Lung microvascular endothelial cell (primary cell): ENCODE results near the gene LRRC4C. TPM values are rescaled to one million over a fixed set of nuclear protein-coding genes. Genes with fewer than 3 reads are reported as not detected.
"Not testable (repeated sequence)": the region's sequence is repeated elsewhere in the genome, so short reads cannot be mapped to it uniquely, and the experiment has no call there.

Experiments used
- DNase-seq, 2 donors: peaks; one replicate each; pipeline versions ENCODE4 v3.0.0 to v3.0.0-alpha.2; 2010; ENCODE audit warnings: low read depth in 2 of 2
- total RNA-seq: library from RNA; depleted of rRNA; stranded (reverse); fragments of >200 nt; gene quantifications from 2 replicates; pipeline ENCODE4 v1.2.1, GENCODE V29; 2014

LRRC4C gene
- total RNA-seq, 1 donor from 2014 or later = not detected

- DNase-seq = no peak
Observed at GRCh38 chr11:40252236-40252635, 1207.2 kb downstream of the LRRC4C start.

DNA sequence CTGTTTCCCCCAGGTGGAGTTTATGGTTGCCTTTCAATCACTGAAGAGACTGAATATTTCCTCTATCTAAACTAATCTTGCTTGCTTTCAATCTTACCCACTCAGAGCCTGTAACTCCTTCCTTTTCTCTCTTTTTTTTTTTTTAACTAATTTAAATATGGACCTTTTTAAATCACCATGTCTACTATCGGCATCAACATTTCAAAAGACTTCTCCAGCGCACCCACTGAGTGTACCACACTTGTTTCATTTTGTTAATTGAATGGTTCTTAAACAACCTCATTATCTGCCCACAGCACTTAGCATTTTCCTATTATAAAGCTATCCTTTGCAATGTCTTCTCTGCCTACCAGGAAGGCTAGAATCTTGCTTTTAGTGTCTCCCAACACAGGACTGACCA lies 1212.5 kb downstream of the LRRC4C start:
- no peak for DNase-seq

GRCh38 chr11:40241524-40242051 lies 1217.9 kb downstream of the LRRC4C start:
- DNase-seq = no peak

DNA sequence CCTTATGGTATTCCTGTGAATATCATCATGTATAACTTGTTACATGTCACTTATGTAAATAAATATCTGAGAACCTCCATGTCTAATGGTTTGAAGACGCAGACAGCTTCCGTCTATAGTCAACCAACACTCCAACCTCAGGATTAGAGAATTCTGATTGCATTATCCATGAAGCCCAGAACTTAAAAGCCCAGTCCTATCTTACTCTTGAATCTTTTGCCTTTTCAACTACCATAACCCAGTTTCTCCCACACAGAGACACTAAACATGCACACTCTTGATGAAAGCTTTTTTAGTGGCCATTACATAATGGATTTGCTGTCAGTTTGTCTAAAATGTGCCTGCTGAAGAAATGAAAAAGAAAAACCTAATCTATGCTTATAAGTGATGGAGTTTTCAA lies 1219.2 kb downstream of the LRRC4C start:
- no peak for DNase-seq

DNA sequence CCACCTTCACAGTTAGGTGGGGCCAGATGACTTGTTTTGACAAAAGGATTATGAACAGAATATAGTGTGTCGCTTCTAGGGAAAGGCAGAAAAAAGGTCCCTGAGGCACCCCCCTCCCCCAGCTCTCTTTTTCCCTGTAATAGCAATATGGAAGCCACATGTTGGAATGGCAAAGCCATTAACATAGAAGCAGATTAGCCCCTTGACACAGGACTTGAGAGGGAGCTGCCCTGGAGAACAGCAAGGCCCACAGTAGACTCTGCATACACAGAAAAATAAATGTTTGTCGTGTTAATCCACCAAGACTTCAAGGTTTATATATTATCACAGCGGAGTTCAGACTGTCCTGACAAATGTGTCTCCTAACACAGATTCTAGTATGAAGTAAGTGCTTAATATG lies 1222.9 kb downstream of the LRRC4C start:
- no peak for DNase-seq

DNA sequence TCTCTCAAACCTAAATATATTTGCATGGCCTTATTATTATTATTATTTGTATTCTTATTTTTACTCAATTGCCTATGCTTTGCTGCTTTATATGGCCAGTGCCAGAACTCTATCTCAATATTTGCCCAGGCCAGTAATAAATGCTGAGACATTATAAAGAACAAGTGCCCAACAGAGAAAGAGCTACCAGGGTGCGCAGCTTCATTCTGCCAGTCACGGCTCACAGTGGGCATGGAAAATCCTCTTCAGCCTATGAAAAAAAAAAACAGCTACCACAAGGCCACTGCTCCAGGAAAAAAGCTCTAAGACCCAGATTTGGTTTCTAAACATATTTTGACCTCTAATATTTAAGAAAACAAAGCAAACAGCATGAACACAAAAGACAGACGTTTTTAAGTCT lies 1223.6 kb downstream of the LRRC4C start:
- no peak for DNase-seq

DNA sequence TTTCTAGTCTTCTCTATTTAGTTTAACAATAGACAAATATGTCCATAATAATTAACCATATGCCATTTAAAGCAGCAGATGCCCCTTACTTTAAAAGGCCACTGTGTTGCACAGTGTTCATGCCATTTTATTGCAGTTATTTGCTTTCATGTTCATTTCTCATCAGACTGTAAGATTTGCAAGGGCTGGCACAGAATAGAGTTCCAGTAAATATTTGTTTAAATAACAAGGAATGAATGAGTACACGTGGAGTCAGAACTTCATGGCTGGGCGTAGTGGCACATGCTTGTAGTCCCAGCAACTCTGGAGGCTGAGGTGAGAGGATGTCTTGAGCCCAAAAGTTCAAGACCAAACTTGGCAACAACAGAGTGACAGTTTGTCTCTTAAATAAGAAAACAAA lies 1228.6 kb downstream of the LRRC4C start:
- no peak for DNase-seq

- DNase-seq = no peak
Observed at GRCh38 chr11:40228662-40229061, 1230.8 kb downstream of the LRRC4C start.

DNA sequence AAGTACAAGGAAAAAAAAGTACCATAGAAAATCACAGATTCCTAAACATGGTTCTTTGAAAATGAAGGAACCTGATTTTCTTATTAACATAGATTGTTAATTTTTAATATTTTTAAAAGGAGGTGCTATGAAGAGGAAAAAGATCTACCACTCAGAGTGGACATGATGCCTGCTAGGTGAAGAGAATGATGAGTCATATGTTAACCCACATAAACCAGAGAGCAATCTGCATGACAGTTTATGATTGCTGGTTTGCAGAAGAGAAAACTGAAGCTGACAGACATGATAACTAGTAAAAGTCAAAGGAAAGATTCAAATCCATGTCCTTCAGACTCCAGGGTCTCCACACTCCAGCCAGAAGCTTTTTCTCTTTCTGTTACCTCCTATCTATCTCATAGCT lies 1231.7 kb downstream of the LRRC4C start:
- no peak for DNase-seq

DNA sequence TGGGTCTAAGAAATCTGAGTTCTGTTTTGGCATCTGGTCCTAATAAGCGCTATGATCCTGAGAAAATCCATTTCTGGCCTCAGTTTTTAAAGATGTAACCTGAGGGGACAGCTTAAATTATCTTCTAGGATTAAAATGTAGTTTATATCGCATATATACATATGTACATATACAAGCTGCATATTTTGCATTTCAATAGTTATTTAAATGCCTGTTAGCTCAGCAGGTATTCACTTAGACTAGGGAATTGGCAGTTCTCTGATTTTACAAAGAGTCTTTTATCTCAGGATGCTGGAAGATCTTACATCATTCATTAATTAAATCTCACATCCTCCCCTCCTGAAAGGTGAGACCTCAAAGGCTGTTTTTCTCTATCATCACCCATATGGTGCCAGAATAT lies 1232.8 kb downstream of the LRRC4C start:
- no peak for DNase-seq

GRCh38 chr11:40223596-40224330 lies 1235.7 kb downstream of the LRRC4C start:
- DNase-seq = no peak

GRCh38 chr11:40219401-40219800 lies 1240.1 kb downstream of the LRRC4C start:
- no peak for DNase-seq

DNA sequence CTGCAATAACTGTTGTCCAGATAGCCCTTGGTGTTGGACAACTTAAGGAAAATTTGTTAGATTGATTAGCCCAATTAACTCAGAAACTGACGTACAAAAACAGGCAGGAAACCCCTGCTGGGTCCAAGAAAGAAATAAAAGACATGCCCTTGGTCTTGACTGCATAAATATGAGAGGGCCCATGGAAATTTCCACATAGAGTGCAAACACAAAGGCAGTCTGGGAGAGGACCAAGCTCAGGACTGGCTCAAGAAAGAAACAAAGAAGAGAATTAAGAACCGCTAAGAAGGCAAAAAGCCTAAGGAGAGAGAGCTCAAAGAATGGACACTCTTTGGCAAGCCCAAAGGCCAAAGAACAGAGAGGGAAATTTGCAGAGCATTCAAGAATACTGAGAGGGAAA lies 1243.9 kb downstream of the LRRC4C start:
- no peak for DNase-seq

DNA sequence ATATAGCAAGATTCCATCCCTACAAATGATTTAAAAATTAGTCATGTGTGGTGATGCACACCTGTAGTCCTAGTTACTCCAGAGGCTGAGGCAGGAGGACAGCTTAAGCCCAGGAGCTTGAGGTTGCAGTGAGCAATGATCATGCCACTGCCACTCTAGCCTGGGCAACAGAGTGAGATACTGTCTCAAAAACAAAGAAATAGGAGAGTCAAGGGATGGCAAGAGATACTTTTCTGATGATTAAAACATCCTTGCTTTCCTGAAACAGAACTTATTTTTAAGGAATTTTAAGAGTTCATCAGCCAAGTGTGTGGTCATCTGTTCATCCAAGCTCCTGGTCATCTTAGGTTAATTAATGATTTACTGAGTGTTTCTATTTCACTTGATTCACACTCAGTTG lies 1252.0 kb downstream of the LRRC4C start:
- DNase-seq = no peak

- DNase-seq = no peak
Observed at GRCh38 chr11:40204228-40204627, 1255.2 kb downstream of the LRRC4C start.

GRCh38 chr11:40203606-40204005 lies 1255.8 kb downstream of the LRRC4C start:
- no peak for DNase-seq

- no peak for DNase-seq
Observed at GRCh38 chr11:40202589-40203270, 1256.7 kb downstream of the LRRC4C start.

DNA sequence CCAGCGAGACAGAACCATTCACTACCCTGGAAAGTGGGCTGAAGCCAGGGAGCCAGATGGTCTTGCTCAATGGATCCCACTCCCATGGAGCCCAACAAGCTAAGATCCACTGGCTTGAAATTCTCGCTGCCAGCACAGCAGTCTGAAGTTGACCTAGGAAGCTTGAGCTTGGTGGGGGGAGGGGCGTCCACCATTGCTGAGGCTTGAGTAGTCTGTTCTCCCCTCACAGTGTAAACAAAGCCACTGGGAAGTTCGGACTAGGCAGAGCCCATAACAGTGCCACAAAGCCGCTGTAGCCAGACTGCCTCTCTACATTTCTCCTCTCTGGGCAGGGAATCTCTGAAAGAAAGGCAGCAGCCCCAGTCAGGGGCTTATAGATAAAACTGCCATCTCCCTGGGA lies 1266.9 kb downstream of the LRRC4C start:
- DNase-seq = not testable (repeated sequence)

- DNase-seq = no peak
Observed at GRCh38 chr11:40190294-40190693, 1269.2 kb downstream of the LRRC4C start.

DNA sequence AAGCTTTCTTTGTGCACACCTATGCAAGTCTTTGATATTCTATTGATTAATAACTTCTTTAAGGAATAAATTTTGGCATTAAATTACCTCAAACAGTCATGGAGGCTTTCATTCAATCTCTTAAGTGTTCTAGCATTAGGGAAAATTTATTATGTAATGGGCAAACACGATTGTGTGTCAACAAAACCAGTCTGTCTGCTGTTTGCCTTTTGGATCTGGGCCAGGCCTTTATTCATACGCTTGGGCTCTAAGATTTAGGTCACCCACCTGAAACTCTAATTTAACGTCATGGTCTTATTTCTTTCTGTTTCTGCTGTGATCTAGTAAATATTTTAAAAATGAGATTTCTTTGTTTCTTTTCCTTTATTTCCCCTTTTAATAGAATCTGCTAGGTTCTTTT lies 1270.6 kb downstream of the LRRC4C start:
- DNase-seq = no peak

DNA sequence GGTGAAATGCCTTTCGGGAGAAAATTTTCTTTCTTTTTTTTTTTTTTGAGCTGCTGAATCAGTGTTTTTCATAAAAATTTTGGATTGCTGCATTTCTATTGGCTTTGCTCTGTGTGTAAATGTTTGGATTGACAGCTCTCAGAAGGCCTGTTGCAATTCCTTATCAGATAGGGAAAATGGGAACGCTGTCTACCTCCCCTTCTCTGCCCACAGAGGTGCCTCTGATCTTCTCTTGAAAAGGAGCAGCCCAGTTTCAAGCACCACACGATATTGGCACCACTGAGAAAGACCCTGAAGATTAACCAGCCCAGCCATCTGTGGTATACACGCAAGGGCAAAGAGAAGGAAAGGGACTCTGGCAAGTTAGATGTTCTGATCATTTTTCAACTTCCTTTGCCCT lies 1272.2 kb downstream of the LRRC4C start:
- no peak for DNase-seq

DNA sequence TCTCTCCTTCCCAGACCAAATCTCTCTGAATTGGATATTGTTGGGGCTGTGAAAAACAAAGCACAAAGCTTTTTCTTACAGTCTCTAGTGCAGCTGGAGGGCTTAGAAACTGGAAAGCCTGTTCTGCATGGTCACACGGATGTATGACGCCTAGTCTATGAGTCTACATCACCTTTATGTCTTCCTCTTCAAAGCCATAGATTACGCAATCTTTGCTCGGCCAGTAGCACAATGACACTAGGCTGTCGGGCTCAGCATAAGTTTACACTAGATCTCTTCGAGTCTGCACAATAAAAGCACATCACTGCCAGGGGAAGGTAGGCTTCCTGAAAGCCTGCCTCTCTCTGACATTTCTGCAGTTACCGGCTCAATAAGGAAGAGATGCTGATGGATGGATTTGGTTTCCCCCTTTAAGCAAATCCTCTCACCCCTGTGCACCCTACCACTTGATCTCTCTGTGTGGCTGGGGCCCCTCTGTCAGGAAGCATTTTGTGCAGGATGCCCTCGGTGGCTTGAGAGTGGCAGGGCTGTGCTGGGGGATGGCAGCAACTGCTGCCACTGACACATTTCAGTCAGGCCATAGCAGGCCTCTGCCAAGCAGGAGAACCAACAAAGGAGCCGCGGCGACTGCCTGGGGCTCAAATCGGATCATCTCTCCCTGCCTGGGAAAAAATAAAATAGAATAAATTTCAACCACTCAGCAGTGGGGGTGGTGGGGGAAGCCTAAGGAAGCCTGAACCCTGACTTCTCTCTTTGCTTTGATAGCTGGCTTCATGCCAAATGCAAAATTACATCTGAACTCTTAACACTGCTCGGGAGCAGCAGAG lies 1272.8 kb downstream of the LRRC4C start:
- no peak for DNase-seq
